SK-N-SH (cell line): ENCODE results near the gene CHRM1. TPM values are rescaled to one million over a fixed set of nuclear protein-coding genes. Genes with fewer than 3 reads are reported as not detected.

ENCODE experiments used
- CTCF ChIA-PET: fragments of 300-600, 350-600 bp; formaldehyde crosslinking; extraction: SDS; loops from one replicate; lab custom pipeline; 2021; lab: Yijun Ruan, JAX
- POLR2A ChIA-PET: fragments of 350-600 bp; sonication (Branson Sonifier 250); formaldehyde crosslinking; extraction: SDS; loops from one replicate; lab custom pipeline; 2020; ENCODE audit warnings: antibody characterized with exemption, inconsistent platforms; lab: Yijun Ruan, JAX
- DNase-seq: peaks from one replicate; pipeline ENCODE4 v3.0.0; 2012
- H2AFZ ChIP-seq: fragments of 200-600 bp; sonication (generic); 2 replicates; pipeline ENCODE4 v1.8.1; 2016; ENCODE audit warnings: antibody characterized with exemption, mild to moderate bottlenecking, low read depth
- H3F3A ChIP-seq: fragments of 200-600 bp; sonication (generic); replicated peaks from 2 replicates; pipeline ENCODE3; 2016; ENCODE audit warnings: antibody characterized with exemption, mild to moderate bottlenecking; ENCODE audit not compliant: insufficient read depth
- H3K27ac ChIP-seq, 2 experiments: fragments of 200-500 bp in 1 of 2; fragments of 200-600 bp in 1 of 2; sonication (Bioruptor generic) in 1 of 2; sonication (generic), shearing (Covaris generic) in 1 of 2; 2 replicates each; pipeline versions ENCODE4 v1.5.1 to v1.6.1; 2014 to 2016; ENCODE audit warnings: low read depth in 2 of 2, inconsistent platforms in 1 of 2, low read length in 1 of 2, mild to moderate bottlenecking in 1 of 2, mixed read lengths in 1 of 2
- H3K27me3 ChIP-seq: fragments of 200-600 bp; sonication (generic), shearing (Covaris generic); 2 replicates; pipeline ENCODE4 v1.6.1; 2016; ENCODE audit warnings: mixed run types; ENCODE audit not compliant: insufficient read depth
- H3K36me3 ChIP-seq, 2 experiments: fragments of 200-500 bp in 1 of 2; fragments of 200-600 bp in 1 of 2; sonication (Bioruptor generic) in 1 of 2; sonication (generic) in 1 of 2; replicated peaks in 1 of 2; 2 replicates each; pipeline versions ENCODE3 to v1.5.1; 2014 to 2016; ENCODE audit warnings: low read length in 1 of 2, mild to moderate bottlenecking in 1 of 2; ENCODE audit not compliant: insufficient read depth in 2 of 2, control insufficient read depth in 1 of 2
- H3K4me1 ChIP-seq, 2 experiments: fragments of 200-500 bp in 1 of 2; fragments of 200-600 bp in 1 of 2; sonication (Bioruptor generic) in 1 of 2; sonication (generic), shearing (Covaris generic) in 1 of 2; 2 replicates each; pipeline versions ENCODE4 v1.5.1 to v1.6.1; 2014 to 2016; ENCODE audit warnings: low read depth in 1 of 2, low read length in 1 of 2, mixed run types in 1 of 2; ENCODE audit not compliant: insufficient read depth in 2 of 2, control insufficient read depth in 1 of 2
- H3K4me2 ChIP-seq: fragments of 200-600 bp; sonication (generic), shearing (Covaris generic); 2 replicates; pipeline ENCODE4 v1.6.1; 2017; ENCODE audit warnings: mixed run types
- H3K4me3 ChIP-seq, 2 experiments: fragments of 200-500 bp in 1 of 2; fragments of 200-600 bp in 1 of 2; sonication (Bioruptor generic) in 1 of 2; sonication (generic), shearing (Covaris generic) in 1 of 2; 2 replicates each; pipeline versions ENCODE4 v1.5.1 to v1.8.1; 2014 to 2016; ENCODE audit warnings: low read depth in 2 of 2, inconsistent platforms in 1 of 2, low read length in 1 of 2, mild to moderate bottlenecking in 1 of 2, mixed read lengths in 1 of 2, moderate library complexity in 1 of 2
- H3K79me2 ChIP-seq: fragments of 200-600 bp; sonication (generic); 2 replicates; pipeline ENCODE4 v1.8.1; 2017; ENCODE audit warnings: mild to moderate bottlenecking; ENCODE audit not compliant: insufficient read depth
- H3K9ac ChIP-seq: fragments of 200-600 bp; sonication (generic); 2 replicates; pipeline ENCODE4 v1.6.1; 2017; ENCODE audit warnings: mixed run types
- H3K9me2 ChIP-seq: fragments of 200-600 bp; sonication (generic); 2 replicates; pipeline ENCODE4 v1.6.1; 2017; ENCODE audit warnings: mixed run types
- H3K9me3 ChIP-seq: fragments of 200-600 bp; sonication (generic); 2 replicates; pipeline ENCODE4 v1.6.1; 2017; ENCODE audit warnings: mixed run types, mild to moderate bottlenecking, moderate library complexity
- H4K20me1 ChIP-seq: fragments of 200-600 bp; sonication (generic); 2 replicates; pipeline ENCODE4 v1.6.1; 2017; ENCODE audit warnings: mild to moderate bottlenecking, mixed run types; ENCODE audit not compliant: insufficient read depth
- IRF3 ChIP-seq: fragments of 150-350 bp; IDR thresholded peaks from 2 replicates; pipeline ENCODE4 v1.6.1; 2016; ENCODE audit warnings: mild to moderate bottlenecking, low read depth, low read length
- NFIC ChIP-seq: IDR thresholded peaks from 2 replicates; pipeline ENCODE4 v1.4.0; 2012; ENCODE audit warnings: borderline replicate concordance
- NRF1 ChIP-seq: IDR thresholded peaks from 2 replicates; pipeline ENCODE4 v1.6.1; 2012; ENCODE audit warnings: low read depth, mild to moderate bottlenecking, low read length
- POLR2AphosphoS5 ChIP-seq: IDR thresholded peaks from 2 replicates; pipeline ENCODE4 v1.6.1; 2012; ENCODE audit warnings: low read depth, low read length
- RCOR1 ChIP-seq: fragments of 150-350 bp; IDR thresholded peaks from 2 replicates; pipeline ENCODE4 v1.6.1; 2017; ENCODE audit warnings: antibody characterized with exemption, low read length
- SIN3A ChIP-seq: IDR thresholded peaks from 2 replicates; pipeline ENCODE4 v1.6.1; 2012; ENCODE audit warnings: low read depth, mild to moderate bottlenecking, low read length, moderate library complexity, borderline replicate concordance
- SMC3 ChIP-seq: IDR thresholded peaks from 2 replicates; pipeline ENCODE4 v1.6.1; 2012; ENCODE audit warnings: low read depth, low read length, improper control_type of control experiment
- TEAD4 ChIP-seq: IDR thresholded peaks from 2 replicates; pipeline ENCODE4 v1.4.0; 2012; ENCODE audit warnings: mild to moderate bottlenecking, borderline replicate concordance; ENCODE audit not compliant: insufficient read depth
- WGBS: methylation state at CpG from one replicate; pipeline ENCODE4 v1.1.6; 2017; ENCODE audit warnings: low lambda C conversion rate; 5-methylcytosine and 5-hydroxymethylcytosine counted together
- polyA plus RNA-seq, 3 experiments: library from polyadenylated mRNA; depleted of rRNA; stranded (reverse); fragments of >200 nt; gene quantifications; 2 replicates each; pipeline ENCODE4 v1.2.3, GENCODE V29; 2012

CHRM1 gene
- polyA plus RNA-seq, 1 of the 3 experiments (the other 2 are of a cell fraction) = not detected

- no peaks in the 10 kb centered on the region for H3K27me3 ChIP-seq
- CTCF ChIA-PET = interaction anchor here (0.6 to 27.5 kb wide), 6 partner anchors 12 to 113 kb away, joined by 3 to 751 read pairs (median 25); no protein-coding TSS in a partner anchor
Observed at GRCh38 chr11:62922189-62922589, 1.0 kb upstream of the CHRM1 start.

DNA sequence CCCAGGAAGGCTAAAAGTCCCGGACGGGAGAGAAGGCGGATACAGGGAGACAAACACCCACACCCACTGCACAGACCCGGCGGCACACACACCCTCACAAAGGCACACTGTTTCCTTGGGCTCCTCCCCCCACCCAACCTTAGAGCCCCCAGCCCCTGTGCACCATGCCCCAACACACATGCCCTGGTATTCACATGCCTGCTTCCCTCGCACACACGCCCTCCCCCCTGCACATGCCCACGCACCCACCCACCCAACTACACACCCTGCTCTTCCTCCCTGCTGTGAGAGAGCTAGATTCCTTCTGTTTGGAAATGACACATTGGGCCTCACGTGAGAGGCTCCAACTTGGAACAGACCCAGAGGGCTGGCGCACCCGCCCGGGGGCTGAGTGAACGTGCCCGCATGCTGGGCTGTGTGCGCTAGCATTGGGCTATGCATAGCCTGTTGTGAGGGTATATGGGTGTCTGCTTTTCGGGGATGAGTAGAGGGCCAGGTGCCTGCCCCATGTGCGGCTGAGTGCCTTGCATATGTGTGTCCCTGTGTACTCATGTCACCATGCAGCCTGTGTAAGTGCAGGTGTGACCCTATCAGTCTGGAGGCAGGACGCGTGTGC, 518 bp upstream of the CHRM1 start:
- POLR2A ChIA-PET = interaction anchor here (0.6 kb wide), 1 partner anchor 51 kb away, joined by 3 read pairs; no protein-coding TSS in a partner anchor
- H3K4me2 ChIP-seq = no peak overlapping the region

More at GRCh38 chr11:62922189-62922589, 1.0 kb upstream of the CHRM1 start:
- Histone ChIP-seq H3K4me2 (no peak overlapping the region), H3K79me2 (no peaks in the 10 kb centered on the region), H3K36me3 (no peaks in the 10 kb centered on the region), H4K20me1 (no peaks in the 10 kb centered on the region), H3K4me3 (no peak overlapping the region), H3K9me3 (no peaks in the 10 kb centered on the region), H2AFZ (no peak overlapping the region), H3K4me1 (peaks cover 0 to 31% of the 10 kb centered on the region in 2 experiments; a peak in 1 of 4 replicates), H3F3A (no peaks in the 10 kb centered on the region), H3K9ac (no peak overlapping the region), H3K27ac (no peak overlapping the region), H3K9me2 (no peaks in the 10 kb centered on the region)
- no peak for DNase-seq
- no peak for TF ChIP-seq SIN3A
- TF ChIP-seq RCOR1 = no peak
- no peak for TF ChIP-seq POLR2AphosphoS5
- TF ChIP-seq TEAD4 = no peak
- WGBS = 50% methylated on average over 4 of the region's 4 CpGs
- POLR2A ChIA-PET = no interaction called here

More for the DNA sequence above, 518 bp upstream of the CHRM1 start:
- no peaks in the 10 kb centered on the region for H3K27me3 ChIP-seq
- H3K27ac ChIP-seq = no peak overlapping the region
- no peaks in the 10 kb centered on the region for H3K36me3 ChIP-seq
- 45% methylated on average over 15 of the region's 19 CpGs for WGBS
- peak; percentile 62 for DNase-seq
- CTCF ChIA-PET = interaction anchor here (0.6 to 27.5 kb wide), 6 partner anchors 11 to 114 kb away, joined by 3 to 751 read pairs (median 25); no protein-coding TSS in a partner anchor
- H3K79me2 ChIP-seq = no peaks in the 10 kb centered on the region
- no peaks in the 10 kb centered on the region for H3F3A ChIP-seq
- no peak overlapping the region for H2AFZ ChIP-seq
- no peaks in the 10 kb centered on the region for H3K9me2 ChIP-seq
- no peaks in the 10 kb centered on the region for H4K20me1 ChIP-seq
- no peak overlapping the region for H3K9ac ChIP-seq
- H3K9me3 ChIP-seq = no peaks in the 10 kb centered on the region
- peaks cover 0 to 31% of the 10 kb centered on the region in 2 experiments; a peak in 1 of 4 replicates for H3K4me1 ChIP-seq
- TF ChIP-seq TEAD4 (no peak), IRF3 (no peak), NFIC (no peak), POLR2AphosphoS5 (no peak), NRF1 (no peak), SMC3 (no peak), SIN3A (no peak)
- TF ChIP-seq, all 33 proteins: peak for 0
- H3K4me3 ChIP-seq = no peak overlapping the region
